ENCODE measurements around the gene ETNK1. TPM values are rescaled to one million over a fixed set of nuclear protein-coding genes. Genes with fewer than 3 reads are reported as not detected.

Gene ETNK1
- polyA plus RNA-seq, 1 experiment = 22.8 TPM

DNA sequence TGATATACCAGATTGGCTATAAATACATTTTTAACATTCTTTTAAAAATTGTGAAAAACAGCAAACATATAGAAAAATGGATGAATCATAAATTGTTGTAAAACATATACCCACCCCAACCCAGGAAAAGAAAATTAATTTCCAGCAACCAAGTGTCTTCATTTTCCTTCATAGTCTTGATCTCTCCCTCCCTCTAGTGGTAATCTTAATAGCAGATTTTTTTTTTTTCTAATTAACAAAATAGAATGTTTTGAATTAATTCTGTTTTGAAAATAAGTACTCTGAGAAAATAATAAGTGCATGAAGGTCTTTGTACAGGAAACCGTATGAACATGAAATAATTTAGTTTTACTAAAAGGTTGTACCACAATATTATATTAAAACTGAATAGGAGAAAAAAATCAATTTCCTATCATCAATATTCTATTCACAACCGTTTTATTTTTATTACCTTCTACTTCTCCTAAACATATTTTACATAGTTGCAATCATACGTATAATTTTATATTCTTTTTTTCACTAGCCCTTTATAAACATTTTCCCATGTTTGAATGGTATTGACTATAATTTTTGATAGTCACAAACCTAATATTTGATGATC lies 7.0 kb downstream of the ETNK1 start:
- H3K4me3 ChIP-seq (ENCODE audit: low read depth, low read length) = no peak overlapping the region
- DNase-seq (ENCODE audit: low read depth, low spot score) = no peak
- TF ChIP-seq, protein P1, sequence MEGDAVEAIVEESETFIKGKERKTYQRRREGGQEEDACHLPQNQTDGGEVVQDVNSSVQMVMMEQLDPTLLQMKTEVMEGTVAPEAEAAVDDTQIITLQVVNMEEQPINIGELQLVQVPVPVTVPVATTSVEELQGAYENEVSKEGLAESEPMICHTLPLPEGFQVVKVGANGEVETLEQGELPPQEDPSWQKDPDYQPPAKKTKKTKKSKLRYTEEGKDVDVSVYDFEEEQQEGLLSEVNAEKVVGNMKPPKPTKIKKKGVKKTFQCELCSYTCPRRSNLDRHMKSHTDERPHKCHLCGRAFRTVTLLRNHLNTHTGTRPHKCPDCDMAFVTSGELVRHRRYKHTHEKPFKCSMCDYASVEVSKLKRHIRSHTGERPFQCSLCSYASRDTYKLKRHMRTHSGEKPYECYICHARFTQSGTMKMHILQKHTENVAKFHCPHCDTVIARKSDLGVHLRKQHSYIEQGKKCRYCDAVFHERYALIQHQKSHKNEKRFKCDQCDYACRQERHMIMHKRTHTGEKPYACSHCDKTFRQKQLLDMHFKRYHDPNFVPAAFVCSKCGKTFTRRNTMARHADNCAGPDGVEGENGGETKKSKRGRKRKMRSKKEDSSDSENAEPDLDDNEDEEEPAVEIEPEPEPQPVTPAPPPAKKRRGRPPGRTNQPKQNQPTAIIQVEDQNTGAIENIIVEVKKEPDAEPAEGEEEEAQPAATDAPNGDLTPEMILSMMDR (IDR thresholded peaks at IDR 0.05; ENCODE audit: low read depth, low read length) = peak; percentile 74
- CTCF ChIA-PET = interaction anchor here (1.0 kb wide), 1 partner anchor 38 kb away, joined by 3 read pairs; no protein-coding TSS in a partner anchor
- H3K9me3 ChIP-seq (ENCODE audit: control insufficient read depth, insufficient read depth, low read length) = no peaks in the 10 kb centered on the region
- POLR2A ChIA-PET = no interaction called here
- H3K27ac ChIP-seq (ENCODE audit: low read depth, low read length) = no peak overlapping the region
- H3K27me3 ChIP-seq (ENCODE audit: control insufficient read depth, insufficient read depth, low read length) = no peaks in the 10 kb centered on the region

DNA sequence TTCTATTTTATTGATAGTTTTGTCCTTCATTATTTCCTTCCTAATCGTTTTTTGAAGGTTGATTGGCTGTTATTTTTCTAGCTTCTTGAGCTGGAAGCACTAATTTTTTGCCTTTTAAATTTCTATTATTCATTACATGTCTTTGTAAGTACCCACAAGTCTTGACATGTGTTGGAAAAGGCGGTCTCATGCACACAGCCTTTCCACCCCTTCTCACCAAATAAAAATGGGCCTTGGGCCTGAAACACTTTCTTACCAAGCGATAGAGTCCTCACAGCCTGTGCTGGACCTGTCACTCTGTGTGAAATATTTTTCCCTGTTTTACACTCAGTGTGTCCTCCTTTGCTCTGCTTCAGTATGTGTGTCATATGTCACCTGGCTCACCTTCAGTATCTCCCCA lies 9.9 kb downstream of the ETNK1 start:
- no peak for DNase-seq (ENCODE audit: low read depth, low spot score)
- POLR2A ChIA-PET = no interaction called here
- CTCF ChIA-PET = interaction anchor here (1.8 kb wide), 1 partner anchor 36 kb away, joined by 8 read pairs; no protein-coding TSS in a partner anchor
- H3K27ac ChIP-seq (ENCODE audit: low read depth, low read length) = no peak overlapping the region
- H3K4me3 ChIP-seq (ENCODE audit: low read depth, low read length) = no peak overlapping the region
- TF ChIP-seq, protein P1 (IDR thresholded peaks at IDR 0.05; ENCODE audit: low read depth, low read length) = no peak
- no peaks in the 10 kb centered on the region for H3K9me3 ChIP-seq (ENCODE audit: control insufficient read depth, insufficient read depth, low read length)
- H3K27me3 ChIP-seq (ENCODE audit: control insufficient read depth, insufficient read depth, low read length) = no peaks in the 10 kb centered on the region

DNA sequence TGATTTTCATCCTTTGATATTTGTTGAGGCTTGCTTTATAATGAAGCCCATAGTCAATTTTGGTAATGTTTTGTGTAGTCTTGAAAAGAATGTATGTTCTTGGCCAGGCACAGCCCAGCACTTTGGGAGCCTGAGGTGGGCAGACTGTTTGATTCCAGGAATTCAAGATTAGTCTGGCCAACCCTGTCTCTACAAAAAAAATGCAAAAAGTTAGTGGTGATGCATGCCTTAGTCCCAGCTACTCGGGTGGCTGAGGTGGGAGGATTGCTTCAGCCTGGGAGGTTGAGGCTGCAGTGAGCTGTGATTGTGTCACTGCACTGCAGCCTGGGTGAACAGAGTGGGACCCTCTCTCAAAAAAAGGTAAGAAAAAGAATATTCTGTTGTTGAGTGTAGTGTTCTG lies 10.8 kb downstream of the ETNK1 start:
- DNase-seq (ENCODE audit: low read depth, low spot score) = no peak
- H3K27ac ChIP-seq (ENCODE audit: low read depth, low read length) = no peak overlapping the region
- H3K27me3 ChIP-seq (ENCODE audit: control insufficient read depth, insufficient read depth, low read length) = no peaks in the 10 kb centered on the region
- POLR2A ChIA-PET = interaction anchor here (0.9 kb wide), 1 partner anchor 8 kb away, joined by 3 read pairs; no protein-coding TSS in a partner anchor
- CTCF ChIA-PET = interaction anchor here (1.8 kb wide), 1 partner anchor 35 kb away, joined by 8 read pairs; no protein-coding TSS in a partner anchor
- no peak overlapping the region for H3K4me3 ChIP-seq (ENCODE audit: low read depth, low read length)
- no peaks in the 10 kb centered on the region for H3K9me3 ChIP-seq (ENCODE audit: control insufficient read depth, insufficient read depth, low read length)
- TF ChIP-seq, protein P1 (IDR thresholded peaks at IDR 0.05; ENCODE audit: low read depth, low read length) = no peak

DNA sequence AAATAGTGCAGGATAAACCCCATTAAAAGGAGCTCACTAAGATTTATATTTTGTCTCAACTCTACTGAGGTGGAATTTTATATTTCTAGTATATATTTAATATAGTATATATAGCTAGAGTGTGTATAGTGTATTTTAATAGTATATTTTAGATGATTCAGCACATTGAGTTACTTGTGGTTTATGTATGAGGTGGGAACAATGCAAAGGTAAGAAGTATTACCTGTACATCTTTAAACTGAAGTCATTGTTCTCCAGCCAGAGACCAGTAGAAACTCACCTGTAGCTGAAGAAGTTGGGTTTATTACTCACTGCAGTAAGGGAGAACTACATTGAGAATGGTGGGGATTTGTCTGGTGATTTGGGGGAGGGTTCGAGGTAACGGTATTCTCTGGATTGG lies 15.9 kb downstream of the ETNK1 start:
- TF ChIP-seq, protein P1 (IDR thresholded peaks at IDR 0.05; ENCODE audit: low read depth, low read length) = no peak
- Histone ChIP-seq H3K27me3 (ENCODE audit: control insufficient read depth, insufficient read depth, low read length) (no peaks in the 10 kb centered on the region), H3K9me3 (ENCODE audit: control insufficient read depth, insufficient read depth, low read length) (no peaks in the 10 kb centered on the region), H3K27ac (ENCODE audit: low read depth, low read length) (no peak overlapping the region), H3K4me3 (ENCODE audit: low read depth, low read length) (no peak overlapping the region)
- DNase-seq (ENCODE audit: low read depth, low spot score) = no peak
- ChIA-PET POLR2A (no interaction called here), CTCF (interaction anchor here (1.3 to 1.6 kb wide), 4 partner anchors 10 to 182 kb away, joined by 3 to 10 read pairs (median 4); partner anchors contain the start of gene ETNK1)

DNA sequence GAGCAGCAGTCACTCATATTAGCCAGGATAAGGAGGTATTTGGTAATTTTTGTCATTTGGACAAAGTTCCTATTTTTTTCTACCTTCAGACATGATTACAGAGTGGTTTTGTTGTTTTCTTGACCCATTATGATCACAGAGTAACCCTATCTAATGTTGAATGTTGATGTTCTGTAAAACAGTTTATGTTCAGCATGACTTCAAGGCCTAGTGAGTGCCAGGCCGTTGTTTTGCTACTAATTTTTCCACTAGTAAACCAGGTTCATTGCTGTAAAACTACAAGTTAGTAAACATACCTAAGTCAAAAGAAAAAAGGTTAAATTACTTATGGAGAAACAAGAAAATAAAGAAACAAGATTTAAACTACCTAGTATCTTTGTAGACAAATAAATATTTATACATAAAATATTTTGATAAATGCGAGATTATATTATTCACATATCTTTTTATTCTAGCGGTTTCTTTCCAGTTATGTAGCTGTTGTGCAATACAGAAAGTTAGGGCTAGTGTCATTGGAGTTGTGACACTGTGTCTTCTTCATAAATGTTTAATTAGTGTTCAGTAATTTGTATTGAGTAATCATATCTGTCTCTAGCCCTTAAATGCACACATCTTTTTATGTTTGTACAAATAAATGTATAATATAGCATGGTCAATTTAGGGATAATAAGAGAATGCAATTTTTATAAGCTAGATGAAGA lies 16.5 kb downstream of the ETNK1 start:
- ChIA-PET POLR2A (no interaction called here), CTCF (interaction anchor here (1.3 to 1.6 kb wide), 2 partner anchors 11 to 43 kb away, joined by 3 to 5 read pairs; no protein-coding TSS in a partner anchor)
- Histone ChIP-seq H3K9me3 (ENCODE audit: control insufficient read depth, insufficient read depth, low read length) (no peaks in the 10 kb centered on the region), H3K27ac (ENCODE audit: low read depth, low read length) (no peak overlapping the region), H3K27me3 (ENCODE audit: control insufficient read depth, insufficient read depth, low read length) (no peaks in the 10 kb centered on the region), H3K4me3 (ENCODE audit: low read depth, low read length) (no peak overlapping the region)
- TF ChIP-seq, protein P1 (IDR thresholded peaks at IDR 0.05; ENCODE audit: low read depth, low read length) = no peak
- no peak for DNase-seq (ENCODE audit: low read depth, low spot score)

Data from AG04450 (cell line).